Measurements from ENCODE around the gene SYT13.

The SYT13 gene, protein sequence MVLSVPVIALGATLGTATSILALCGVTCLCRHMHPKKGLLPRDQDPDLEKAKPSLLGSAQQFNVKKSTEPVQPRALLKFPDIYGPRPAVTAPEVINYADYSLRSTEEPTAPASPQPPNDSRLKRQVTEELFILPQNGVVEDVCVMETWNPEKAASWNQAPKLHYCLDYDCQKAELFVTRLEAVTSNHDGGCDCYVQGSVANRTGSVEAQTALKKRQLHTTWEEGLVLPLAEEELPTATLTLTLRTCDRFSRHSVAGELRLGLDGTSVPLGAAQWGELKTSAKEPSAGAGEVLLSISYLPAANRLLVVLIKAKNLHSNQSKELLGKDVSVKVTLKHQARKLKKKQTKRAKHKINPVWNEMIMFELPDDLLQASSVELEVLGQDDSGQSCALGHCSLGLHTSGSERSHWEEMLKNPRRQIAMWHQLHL

DNA sequence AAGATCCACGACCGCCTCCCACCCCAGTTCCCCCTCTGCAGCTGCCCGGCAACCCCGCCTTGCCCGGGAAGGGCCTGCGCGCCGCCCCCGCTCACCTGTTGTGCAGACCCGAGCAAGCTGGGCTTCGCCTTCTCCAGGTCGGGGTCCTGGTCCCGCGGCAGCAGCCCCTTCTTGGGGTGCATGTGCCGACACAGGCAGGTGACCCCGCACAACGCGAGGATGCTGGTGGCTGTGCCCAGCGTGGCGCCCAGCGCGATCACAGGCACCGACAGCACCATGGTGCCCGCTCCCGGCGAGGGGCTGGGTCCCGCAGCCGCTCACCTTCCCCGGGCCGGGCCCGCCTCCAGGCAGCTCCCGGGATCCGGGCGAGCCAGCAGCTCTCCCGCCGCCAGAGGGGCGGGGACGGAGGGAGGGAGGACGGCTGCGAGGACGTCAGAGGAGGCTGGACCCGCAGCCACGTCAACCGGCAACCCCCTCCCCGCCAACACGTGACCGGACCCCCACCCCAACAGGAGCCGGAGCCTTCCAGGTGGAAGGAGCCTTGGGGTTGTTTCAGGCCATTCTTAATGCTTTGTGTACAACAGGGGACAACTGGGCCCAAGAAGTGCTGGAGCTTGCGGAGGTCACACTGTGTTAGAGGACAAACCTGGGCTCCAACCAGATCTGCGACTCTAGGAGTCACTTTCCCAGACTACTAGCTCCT is at the start of gene SYT13:
Gene SYT13, minus strand, starts transcription at position 412 of the 703 bp plus-strand sequence. Its CDS starts 134 bp downstream, at position 278.
- in situ Hi-C loops (cut with MboI; ENCODE audit: low sequenced_read_pairs) = no loop called here

DNA sequence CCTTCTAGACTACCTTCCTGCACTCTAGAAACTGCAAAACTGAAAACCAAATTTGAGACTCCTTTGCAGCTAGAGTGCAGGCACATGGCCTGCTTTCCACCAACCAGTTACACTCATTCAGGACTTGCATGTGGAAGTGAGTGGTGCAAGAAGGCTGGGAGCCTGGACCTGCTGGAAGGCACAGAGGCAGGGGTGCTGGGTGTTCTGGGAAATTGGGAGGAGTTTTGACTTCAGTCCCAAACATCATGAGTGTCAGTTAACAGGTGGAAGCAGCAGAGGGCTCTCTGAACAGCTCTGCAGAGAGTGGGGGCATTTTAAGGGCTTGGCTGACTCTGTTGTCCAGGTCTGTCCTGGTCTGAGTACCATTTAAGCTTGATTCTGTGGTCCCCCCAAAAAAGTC is 49.3 kb upstream of the SYT13 start:
- in situ Hi-C loops (cut with MboI; ENCODE audit: low sequenced_read_pairs) = no loop called here

DNA sequence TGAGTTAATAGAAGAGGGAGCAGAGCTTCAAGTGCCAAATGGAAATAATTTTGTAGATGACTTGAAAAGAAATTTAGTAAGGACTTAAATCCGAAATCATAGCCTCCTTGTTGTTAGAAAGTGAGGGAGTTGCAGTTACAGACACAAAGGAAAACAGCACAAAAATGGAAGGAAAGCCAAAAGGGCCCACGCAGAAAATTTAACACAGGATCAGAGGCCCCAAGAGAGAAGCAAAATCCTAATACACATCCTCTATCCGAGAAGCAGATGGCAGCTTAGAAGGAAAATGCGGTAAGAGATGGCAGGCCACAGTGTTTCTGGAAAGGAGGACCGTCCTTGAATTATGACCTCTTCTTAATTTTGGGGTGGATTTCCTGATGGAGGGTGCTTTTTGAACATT is 48.7 kb upstream of the SYT13 start:
- in situ Hi-C loops (cut with MboI; ENCODE audit: low sequenced_read_pairs) = no loop called here

DNA sequence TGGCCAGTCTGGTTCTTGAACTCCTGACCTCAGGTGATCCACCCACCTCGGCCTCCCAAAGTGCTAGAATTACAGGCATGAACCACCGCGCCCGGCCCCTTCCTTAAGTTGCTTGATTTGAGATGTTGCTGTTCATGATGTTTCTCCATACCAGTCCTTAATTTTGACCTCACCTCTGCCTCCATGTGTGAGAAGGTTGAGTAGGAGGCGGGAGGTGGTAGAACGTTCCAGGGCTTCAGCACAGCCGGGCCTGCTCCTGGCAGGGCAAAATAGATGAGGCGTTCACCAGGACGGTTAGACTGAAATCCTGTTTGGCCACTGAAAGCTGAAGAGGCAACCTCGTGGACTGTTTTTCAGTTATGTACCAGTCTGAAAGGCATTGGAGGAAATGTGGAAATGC is 48.3 kb upstream of the SYT13 start:
- in situ Hi-C loops (cut with MboI; ENCODE audit: low sequenced_read_pairs) = no loop called here

DNA sequence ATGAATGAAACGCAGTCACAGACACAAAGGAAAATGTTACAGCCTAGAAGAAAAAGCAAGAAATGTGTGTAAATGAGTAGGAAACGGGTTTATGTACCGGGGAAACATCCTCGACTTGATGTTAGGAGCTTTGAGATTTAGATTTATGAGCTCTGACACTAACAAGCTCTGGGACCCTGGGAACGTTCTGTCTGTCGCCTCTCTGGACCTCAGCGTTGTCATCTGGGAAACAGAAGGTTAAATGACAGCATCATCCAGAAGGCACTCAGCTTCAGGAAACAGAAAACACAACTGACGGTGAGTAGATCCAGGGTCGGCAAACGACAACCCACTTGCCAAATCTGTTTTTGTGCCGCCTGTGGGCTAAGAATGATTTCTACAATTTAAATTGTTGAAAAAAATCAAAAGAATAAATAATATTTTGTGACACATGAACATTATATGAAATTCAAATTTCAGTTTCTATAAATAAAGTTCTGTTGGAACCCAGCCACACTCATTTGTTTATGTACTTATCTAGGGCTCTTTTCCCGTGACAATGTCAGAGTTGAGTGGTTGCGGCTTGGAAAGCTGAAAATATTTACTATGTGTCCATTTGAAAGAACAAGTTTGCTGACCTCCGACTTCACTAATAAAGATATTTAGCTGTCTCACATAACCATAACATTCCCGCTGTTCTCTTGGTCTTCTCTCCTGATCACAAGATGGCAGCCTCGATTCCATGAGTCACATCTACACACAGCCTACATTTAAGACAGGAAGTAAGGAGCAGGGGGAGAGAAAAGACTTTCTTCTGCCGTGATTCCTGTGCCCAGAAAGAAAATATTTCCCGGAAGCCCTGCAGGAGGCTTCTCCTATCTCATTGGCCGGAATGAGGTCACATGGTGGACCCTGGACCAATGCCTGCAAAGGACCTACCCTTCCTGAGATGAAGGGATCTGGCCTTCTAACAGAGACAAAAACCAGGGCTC is 47.1 kb upstream of the SYT13 start:
- in situ Hi-C loops (cut with MboI; ENCODE audit: low sequenced_read_pairs) = no loop called here

DNA sequence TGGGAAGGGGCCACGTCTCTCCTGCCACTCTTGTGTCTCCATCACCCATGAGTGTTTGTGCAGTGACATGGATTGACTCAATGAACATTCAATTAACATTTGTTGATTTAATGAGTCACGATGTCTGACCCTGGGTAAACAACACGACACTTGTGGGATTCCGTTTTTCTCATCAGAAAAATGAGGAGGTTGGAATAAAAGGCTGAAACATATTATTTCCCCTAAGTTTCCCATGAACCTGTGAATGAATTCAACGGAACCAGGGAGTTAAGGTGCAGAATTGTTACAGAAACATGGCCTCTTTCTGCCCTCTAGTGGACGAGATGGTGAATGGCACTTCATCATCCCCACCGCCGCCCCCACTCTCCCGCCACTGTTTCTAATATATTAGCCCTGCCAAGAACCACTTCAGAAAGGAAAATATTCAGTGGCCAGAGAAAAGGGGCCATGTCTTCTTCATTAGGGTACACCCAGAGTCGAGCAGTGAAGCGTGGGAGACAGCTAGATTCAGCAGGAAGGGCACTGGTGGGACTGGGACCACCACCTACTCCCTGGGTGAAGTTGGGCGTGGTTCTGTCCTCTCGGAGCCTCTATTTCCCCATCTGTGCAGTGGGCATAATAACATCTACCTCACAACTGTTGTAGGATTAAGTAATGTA is 46.3 kb upstream of the SYT13 start:
- in situ Hi-C loops (cut with MboI; ENCODE audit: low sequenced_read_pairs) = no loop called here

DNA sequence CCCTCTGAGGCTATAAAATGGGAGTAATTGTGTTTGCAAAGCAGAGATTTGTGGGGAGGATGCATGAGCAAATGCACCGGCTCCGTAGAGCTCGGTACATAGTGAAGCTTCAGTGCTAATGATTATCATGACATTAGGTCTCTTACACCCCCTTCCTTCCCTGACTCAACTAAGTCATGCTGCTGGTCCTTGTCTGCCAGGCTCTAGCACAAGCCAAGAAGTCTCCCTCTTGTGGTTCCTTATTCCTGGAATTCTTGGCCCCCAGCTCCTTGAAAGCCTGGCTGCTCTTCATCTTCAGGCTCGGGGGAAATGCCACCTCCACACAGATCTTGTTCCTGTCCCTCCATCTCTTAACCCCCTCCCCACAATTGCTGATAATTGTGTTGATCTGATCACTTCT is 45.7 kb upstream of the SYT13 start:
- in situ Hi-C loops (cut with MboI; ENCODE audit: low sequenced_read_pairs) = no loop called here

DNA sequence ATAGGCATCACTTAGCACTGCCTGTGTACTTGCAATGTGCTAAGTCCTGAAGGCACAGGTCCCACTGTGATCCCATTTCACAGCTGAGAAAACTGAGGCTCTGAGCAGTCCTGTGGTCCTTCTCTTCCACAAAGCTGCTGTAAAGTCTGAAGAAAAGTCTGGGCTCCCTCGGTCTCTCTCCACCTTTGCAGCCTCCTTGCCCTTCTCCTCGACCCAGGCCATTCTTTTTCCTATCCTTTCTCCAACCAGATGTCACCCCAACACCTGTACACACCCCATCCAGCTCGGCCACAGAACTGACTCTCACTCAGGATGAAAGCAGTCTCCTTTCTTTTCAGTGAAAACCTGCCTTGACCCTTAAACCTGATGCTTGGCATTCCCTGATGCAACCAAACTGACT is 42.6 kb upstream of the SYT13 start:
- in situ Hi-C loops (cut with MboI; ENCODE audit: low sequenced_read_pairs) = no loop called here

DNA sequence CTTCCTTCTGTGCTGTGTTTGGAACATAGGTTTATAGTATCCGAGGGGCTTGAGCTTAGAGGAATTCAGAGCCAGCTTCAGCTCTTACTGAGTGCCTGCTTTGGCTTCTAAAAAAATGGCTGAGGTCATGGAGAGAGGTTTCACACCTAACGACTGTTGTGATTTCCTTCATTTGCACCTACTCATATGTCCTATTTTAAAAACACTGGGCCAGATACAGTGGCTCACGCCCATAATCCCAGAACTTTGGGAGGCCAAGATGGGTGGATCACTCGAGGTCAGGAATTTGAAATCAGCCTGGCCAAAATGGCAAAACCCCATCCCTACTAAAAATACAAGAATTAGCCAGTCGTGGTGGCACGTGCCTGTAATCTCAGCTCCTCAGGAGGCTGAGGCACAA is 38.3 kb upstream of the SYT13 start:
- in situ Hi-C loops (cut with MboI; ENCODE audit: low sequenced_read_pairs) = no loop called here

DNA sequence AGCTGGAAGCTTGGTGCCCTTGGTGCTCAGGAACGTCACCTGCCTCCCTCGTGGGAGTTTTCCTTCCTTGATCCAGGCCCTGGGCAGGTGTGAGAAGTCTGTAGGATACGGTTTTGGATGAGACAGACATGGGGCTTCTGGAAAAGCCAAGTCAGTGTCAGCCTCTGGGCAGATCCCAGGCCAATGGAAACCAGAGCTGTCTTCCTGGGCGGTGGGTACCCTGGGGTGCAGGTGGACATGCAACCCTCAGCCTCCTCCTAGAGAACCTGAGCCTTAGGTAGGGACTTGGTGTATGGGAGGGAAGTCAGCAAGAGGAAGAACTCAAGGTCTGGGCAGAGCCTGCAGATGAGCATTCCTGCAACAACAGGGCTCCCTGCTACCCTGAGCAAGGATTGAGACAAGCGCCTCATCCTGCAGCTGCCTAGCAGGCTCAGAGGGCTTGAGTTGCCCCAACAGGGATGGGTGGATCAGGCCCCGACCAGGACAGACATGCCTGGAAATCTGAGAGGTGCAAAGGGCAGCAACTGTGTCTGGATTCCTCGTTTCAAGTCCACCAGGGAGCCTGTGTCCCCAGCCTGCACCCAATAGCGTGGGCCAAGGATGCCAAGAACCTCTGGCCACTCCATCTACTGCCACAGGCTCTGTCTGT is 37.6 kb upstream of the SYT13 start:
- in situ Hi-C loops (cut with MboI; ENCODE audit: low sequenced_read_pairs) = no loop called here

DNA sequence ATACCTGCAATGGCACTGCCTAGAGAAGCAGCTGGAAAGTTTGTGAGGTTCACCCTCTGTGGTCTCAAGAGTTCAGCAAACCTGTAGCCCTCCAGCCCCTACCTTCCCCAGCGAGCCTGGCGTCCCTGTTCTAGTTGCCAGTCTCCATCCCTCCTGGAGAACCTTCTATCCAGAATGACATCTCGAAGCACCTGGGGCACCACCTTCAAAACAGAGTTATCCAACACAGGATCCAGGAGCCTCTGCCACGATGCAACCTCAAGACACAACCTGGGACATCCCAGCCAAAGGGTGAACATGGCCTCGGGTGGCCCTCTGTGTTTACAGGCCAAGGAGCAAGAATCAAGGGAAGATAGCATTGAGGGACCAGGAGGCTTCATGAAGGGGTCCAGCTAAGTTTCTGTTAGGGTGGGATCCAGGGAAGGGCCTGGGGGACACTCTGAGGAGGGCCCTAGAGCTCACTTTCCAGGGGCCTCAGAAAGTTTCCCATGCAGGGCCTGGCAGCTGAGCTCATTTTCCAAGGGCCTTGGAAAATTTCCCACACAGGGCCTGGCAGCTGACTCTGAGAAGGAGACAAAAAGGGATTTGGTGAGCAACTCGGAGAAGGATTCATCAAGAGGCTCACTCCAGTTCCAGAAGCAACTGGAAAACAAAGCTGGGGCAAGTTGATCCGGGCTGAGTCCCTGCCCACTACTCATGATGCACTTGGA is 36.9 kb upstream of the SYT13 start:
- in situ Hi-C loops (cut with MboI; ENCODE audit: low sequenced_read_pairs) = no loop called here

DNA sequence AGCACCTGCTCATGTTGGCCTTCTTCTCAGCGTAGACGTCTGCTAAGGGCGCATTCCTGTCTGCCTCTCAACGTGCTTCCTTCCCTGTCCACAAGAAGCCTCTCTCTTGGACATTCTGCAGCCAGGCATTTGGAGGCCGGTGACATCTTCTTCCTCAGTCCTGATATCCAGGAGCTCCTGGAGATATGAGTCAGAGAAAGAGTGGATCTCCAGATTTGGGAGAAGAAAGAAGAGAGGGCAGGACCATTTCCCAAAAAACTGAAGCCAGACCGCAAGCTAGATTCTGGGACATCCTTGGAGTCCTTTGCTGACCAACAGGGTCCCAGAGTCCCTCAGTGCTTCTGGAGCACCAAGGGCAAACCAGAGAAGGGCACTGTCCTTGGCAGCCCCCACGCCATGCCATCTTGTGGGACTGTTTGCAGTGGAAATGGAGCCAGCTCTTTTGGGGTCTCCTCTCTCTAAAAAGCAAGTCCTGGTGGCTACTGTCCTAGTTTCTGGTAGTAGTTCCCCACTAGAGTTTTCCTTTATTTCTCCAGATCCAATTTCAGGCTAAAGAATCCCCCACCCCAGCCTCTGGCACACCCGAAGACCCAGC is 36.1 kb upstream of the SYT13 start:
- in situ Hi-C loops (cut with MboI; ENCODE audit: low sequenced_read_pairs) = no loop called here

DNA sequence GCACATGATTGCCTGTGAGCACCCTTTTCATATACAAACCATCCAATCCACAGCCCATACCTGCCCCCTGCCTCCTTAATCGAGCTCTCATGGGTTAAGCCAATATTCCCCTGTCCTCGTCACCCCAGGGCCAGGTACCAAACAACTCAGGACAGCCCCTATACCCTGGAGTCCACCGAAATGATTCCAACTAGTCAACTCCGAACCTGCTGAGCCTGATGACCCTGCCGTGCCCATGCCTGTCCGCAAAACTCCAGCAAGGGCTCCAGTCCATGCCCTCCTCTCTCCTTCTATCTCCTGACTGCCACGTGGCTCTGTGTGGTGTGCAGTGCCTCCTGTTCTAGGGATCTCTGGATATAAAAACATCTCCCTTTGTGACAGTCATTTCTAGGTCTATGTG is 35.5 kb upstream of the SYT13 start:
- in situ Hi-C loops (cut with MboI; ENCODE audit: low sequenced_read_pairs) = no loop called here

DNA sequence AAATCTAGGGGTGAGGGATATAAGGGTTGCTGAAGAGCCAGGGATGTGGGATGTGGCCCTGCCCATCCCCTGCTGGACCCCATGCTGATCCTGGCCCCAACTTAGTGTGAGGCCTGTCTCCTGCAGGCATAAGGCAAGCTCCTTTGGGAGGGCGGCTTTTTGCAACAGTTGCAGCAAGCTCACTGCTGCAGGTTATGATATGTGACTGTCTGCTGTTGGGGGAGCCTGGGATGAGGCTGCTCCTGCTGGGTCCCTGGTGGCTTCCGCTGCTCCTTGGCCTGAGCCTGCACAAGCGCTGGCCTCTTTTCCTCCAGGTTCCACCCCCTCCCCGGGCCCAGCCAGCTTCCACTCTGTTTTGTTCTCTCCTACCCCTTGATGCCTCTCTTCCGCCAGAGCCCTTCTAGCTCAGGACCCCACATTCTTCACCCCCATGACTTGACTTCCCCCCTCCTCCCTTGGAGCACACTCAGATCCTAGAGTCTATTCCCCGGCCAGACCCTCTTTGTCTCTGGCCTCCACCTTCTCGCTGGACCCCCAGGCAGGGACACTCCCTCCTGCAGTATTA is 35.0 kb upstream of the SYT13 start:
- in situ Hi-C loops (cut with MboI; ENCODE audit: low sequenced_read_pairs) = no loop called here

DNA sequence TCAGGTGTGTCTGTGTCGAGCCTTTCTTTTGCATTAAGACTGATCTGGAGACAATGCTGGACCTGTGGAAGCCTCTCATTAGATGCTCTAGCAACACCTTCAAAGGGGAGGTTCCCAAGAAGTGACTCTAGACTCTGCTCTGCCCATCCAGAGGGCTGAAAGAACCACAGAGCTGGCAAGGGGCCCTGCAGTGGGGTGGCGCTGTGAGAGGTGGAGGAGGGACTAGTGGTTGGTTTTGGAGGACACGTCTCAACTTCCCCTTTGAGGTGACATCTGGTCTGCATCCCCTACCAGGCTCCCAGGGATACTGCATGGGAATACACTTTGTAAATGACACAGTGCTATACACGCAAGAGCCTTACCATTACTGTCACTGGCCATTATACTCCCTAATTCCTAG is 34.2 kb upstream of the SYT13 start:
- in situ Hi-C loops (cut with MboI; ENCODE audit: low sequenced_read_pairs) = no loop called here

DNA sequence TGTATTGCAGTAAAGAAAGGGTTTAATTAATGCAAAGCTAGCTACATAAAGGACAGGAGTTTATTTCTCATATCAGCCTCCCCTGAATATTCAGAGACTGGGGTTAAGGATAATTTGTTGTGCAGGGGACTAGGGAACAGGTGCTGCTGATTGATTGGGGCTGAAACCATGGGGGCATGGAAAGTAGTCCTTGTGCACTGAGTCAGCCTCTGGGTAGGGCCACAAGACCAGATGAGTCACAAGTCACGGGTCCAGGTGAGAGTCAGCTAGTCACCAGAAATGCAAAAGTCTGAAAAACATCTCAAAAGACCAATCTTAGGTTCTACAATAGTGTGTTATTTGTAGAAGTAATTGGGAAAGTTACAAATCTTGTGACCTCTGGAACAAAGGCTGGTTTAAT is 32.9 kb upstream of the SYT13 start:
- in situ Hi-C loops (cut with MboI; ENCODE audit: low sequenced_read_pairs) = no loop called here

DNA sequence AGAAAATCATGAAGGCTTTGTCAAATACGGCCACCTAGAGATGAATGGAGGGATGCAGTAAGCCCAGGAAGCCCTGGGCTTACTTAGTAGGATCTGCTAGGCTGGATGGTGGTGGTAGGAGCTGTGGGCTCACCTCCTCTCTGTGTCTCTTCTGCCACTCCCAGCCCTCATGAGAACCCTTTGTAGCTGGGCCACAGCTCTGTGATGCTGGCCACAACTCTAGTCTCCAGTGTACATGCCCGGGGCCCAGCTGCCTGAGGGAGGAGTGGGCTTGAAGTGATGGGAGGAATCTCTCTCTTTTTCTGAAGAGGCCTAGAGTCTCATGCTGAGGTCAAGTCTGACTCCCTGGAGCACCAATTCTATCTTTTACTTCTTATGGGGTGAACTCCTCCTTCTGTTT is 32.4 kb upstream of the SYT13 start:
- in situ Hi-C loops (cut with MboI; ENCODE audit: low sequenced_read_pairs) = no loop called here

DNA sequence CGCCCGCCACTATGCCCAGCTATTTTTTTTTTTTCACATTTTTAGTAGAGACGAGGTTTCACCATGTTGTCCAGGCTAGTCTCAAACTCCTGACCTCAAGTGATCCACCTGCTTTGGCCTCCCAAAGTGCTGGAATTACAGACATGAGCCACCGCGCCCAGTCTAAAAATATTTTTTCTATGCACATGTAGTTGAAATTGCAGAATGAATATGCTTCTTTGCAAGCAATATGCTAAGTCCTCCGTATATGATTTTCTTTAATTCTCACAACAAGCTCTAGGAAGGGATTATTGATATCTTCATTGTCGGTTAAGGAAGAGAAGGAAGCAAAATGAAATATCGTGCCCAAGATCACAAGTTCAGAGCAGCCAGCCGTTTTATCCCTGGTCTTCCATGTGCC is 30.1 kb upstream of the SYT13 start:
- in situ Hi-C loops (cut with MboI; ENCODE audit: low sequenced_read_pairs) = no loop called here

DNA sequence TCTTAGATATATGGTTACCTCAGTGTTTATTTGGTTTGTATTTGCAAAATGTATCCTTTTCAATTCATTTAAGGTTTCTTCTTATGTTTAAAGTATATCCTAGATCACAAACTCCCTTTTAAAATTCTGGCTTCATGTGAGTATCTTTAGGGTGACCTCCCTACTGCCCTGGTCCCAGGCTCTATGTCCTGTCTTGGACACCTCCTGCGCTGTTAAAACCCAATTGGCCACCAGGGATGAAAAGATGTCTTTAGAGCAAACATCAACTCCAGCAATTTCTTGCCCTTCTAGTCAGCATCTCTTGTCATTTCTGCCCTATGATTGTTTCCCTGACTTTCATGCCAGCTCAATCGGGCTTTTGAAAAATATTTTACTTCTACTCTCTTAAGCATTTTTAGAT is 28.8 kb upstream of the SYT13 start:
- in situ Hi-C loops (cut with MboI; ENCODE audit: low sequenced_read_pairs) = no loop called here
